SK-N-SH treated with all-trans-retinoic acid at 6 μM for 48 hours (cell line): ENCODE measurements around the gene HMCN2.

ENCODE experiments used
- ARNTL ChIP-seq: fragments of 450-650 bp; formaldehyde crosslinking; IDR thresholded peaks from 2 replicates; pipeline ENCODE4 v1.5.0; 2020; ENCODE audit warnings: low read depth, mild to moderate bottlenecking, moderate library complexity, borderline replicate concordance
- CREB5 ChIP-seq: fragments of 250-450 bp; sonication (Bioruptor Pico); IDR thresholded peaks from 2 replicates; pipeline ENCODE4 v1.5.1; 2020; ENCODE audit warnings: low read depth, mild to moderate bottlenecking, moderate library complexity
- CSDC2 ChIP-seq: fragments of 250-450 bp; sonication (Bioruptor Pico); IDR thresholded peaks from 2 replicates; pipeline ENCODE4 v1.5.0; 2020; ENCODE audit warnings: mild to moderate bottlenecking, moderate library complexity
- CSRNP3 ChIP-seq: fragments of 250-450 bp; sonication (Bioruptor Pico); IDR thresholded peaks from 2 replicates; pipeline ENCODE4 v1.5.1; 2021; ENCODE audit warnings: mild to moderate bottlenecking, moderate library complexity
- ESRRG ChIP-seq: fragments of 250-450 bp; sonication (Bioruptor Pico); IDR thresholded peaks from 2 replicates; pipeline ENCODE4 v1.6.1; 2021; ENCODE audit warnings: mild to moderate bottlenecking
- POU6F1 ChIP-seq: fragments of 250-450 bp; sonication (Bioruptor Pico); IDR thresholded peaks from 2 replicates; pipeline ENCODE4 v1.8.0; 2021; ENCODE audit warnings: low read depth, mild to moderate bottlenecking, moderate library complexity, borderline replicate concordance
- SNAI2 ChIP-seq: fragments of 250-450 bp; sonication (Bioruptor Pico); IDR thresholded peaks from 2 replicates; pipeline ENCODE4 v1.5.0; 2020; ENCODE audit warnings: mild to moderate bottlenecking, moderate library complexity
- TCF4 ChIP-seq: fragments of 250-450 bp; sonication (Bioruptor Pico); IDR thresholded peaks from 2 replicates; pipeline ENCODE4 v1.8.0; 2021; ENCODE audit warnings: mild to moderate bottlenecking, moderate library complexity, borderline replicate concordance
- TSHZ2 ChIP-seq: fragments of 250-450 bp; sonication (Bioruptor Pico); IDR thresholded peaks from 2 replicates; pipeline ENCODE4 v1.5.0; 2020; ENCODE audit warnings: mild to moderate bottlenecking, moderate library complexity
- TF ChIP-seq, protein P1 (sequence below): fragments of 250-450 bp; sonication (Bioruptor Pico); IDR thresholded peaks from 2 replicates; pipeline ENCODE4 v1.8.0; 2020; ENCODE audit warnings: mild to moderate bottlenecking, moderate library complexity, borderline replicate concordance

- no peak for TF ChIP-seq TCF4 (CRISPR knock-in tag)
- TF ChIP-seq, protein P1, sequence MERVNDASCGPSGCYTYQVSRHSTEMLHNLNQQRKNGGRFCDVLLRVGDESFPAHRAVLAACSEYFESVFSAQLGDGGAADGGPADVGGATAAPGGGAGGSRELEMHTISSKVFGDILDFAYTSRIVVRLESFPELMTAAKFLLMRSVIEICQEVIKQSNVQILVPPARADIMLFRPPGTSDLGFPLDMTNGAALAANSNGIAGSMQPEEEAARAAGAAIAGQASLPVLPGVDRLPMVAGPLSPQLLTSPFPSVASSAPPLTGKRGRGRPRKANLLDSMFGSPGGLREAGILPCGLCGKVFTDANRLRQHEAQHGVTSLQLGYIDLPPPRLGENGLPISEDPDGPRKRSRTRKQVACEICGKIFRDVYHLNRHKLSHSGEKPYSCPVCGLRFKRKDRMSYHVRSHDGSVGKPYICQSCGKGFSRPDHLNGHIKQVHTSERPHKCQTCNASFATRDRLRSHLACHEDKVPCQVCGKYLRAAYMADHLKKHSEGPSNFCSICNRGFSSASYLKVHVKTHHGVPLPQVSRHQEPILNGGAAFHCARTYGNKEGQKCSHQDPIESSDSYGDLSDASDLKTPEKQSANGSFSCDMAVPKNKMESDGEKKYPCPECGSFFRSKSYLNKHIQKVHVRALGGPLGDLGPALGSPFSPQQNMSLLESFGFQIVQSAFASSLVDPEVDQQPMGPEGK (CRISPR knock-in tag), result no peak
- TF ChIP-seq SNAI2, result no peak
- no peak for TF ChIP-seq TSHZ2 (CRISPR knock-in tag)
- no peak for TF ChIP-seq ESRRG (CRISPR knock-in tag)
- no peak for TF ChIP-seq CSRNP3 (CRISPR knock-in tag)
- no peak for TF ChIP-seq CSDC2 (CRISPR knock-in tag)
- no peak for TF ChIP-seq CREB5 (CRISPR knock-in tag)
- TF ChIP-seq ARNTL (CRISPR knock-in tag), result no peak
- no peak for TF ChIP-seq POU6F1 (CRISPR knock-in tag)
Observed at GRCh38 chr9:130424595-130425454, 159.3 kb downstream of the HMCN2 start.
